Spleen (tissue), 7 donors: ENCODE results near the gene MICAL3.

Experiments used
- CTCF ChIP-seq, 11 experiments: fragments of 200-600 bp in 7 of 11; fragments of 450-650 bp in 4 of 11; sonication (generic) in 4 of 11; IDR thresholded peaks in 8 of 11; conservative IDR thresholded peaks in 3 of 11; 1 replicate in 7 of 11; 2 replicates in 4 of 11; pipeline versions ENCODE4 v1.4.0 to v1.8.0; 2016 to 2021; ENCODE audit warnings: antibody characterized with exemption in 11 of 11, inconsistent platforms in 4 of 11, mild to moderate bottlenecking in 1 of 11
- POLR2A ChIP-seq, 3 donors: fragments of 450-650 bp; IDR thresholded peaks; one replicate each; pipeline ENCODE4 v1.5.1; 2017; ENCODE audit warnings: antibody characterized with exemption in 3 of 3, mild to moderate bottlenecking in 1 of 3
- POLR2AphosphoS5 ChIP-seq, 3 donors: sonication (generic); formaldehyde crosslinking; IDR thresholded peaks; one replicate each; pipeline ENCODE4 v1.5.1; 2017; ENCODE audit warnings: antibody characterized with exemption in 3 of 3
- donor health status: DM: no; HTN: no; CAD: no; lungs with moderate emphysema.
- donor health status: DM: no; HTN: no; CAD: no.
- donor health status: DM: no; HTN: no; CAD: no.

- no peak for TF ChIP-seq CTCF (IDR thresholded peaks at IDR 0.05 in 8 of 11, conservative IDR thresholded peaks at IDR 0.05 in 3 of 11)
- TF ChIP-seq POLR2AphosphoS5 (IDR thresholded peaks at IDR 0.05): no peak
- no peak for TF ChIP-seq POLR2A (IDR thresholded peaks at IDR 0.05)
These were observed 245.9 kb downstream of the MICAL3 start for GRCh38 chr22:17778412-17778976.
